Fibroblast of upper back skin (primary cell): ENCODE results near the gene TOR2A.
A peak's percentile ranks its signal among the peaks of the same experiment; 100 is the strongest.

Source experiments
- DNase-seq: peaks from one replicate; pipeline ENCODE4 v3.0.0-alpha.2; 2013

The TOR2A gene

DNA sequence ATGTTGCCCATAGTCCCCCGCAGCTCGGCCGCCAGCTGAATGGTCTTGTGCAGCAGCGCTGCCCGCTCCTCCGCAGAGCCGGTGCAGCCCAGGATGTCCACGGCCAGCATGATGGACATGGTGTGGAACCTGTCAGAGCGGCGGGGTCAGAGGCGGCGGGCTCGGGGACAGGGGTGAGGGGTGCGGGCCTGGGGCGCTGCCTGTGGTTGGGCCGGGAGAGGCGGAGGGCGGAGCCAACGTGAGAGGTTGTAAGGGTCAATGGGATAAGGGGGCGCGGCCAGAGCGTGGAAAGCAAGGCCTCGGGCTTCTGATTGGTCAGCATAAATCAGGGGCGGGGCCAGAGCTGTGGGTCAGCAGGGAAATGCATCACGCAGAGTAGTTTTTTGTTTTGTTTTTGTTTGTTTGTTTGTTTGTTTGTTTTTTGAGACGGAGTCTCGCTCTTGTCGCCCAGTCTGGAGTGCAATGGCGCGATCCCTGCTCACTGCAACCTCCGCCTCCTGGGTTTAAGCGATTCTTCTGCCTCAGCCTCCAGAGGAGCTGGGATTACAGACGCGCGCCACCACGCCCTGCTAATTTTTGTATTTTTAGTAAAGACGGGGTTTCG is 6.8 kb upstream of the TOR2A start:
- DNase-seq, result peak; percentile 33

- DNase-seq, result no peak
Observed at GRCh38 chr9:127739614-127740330, 4.7 kb upstream of the TOR2A start.

DNA sequence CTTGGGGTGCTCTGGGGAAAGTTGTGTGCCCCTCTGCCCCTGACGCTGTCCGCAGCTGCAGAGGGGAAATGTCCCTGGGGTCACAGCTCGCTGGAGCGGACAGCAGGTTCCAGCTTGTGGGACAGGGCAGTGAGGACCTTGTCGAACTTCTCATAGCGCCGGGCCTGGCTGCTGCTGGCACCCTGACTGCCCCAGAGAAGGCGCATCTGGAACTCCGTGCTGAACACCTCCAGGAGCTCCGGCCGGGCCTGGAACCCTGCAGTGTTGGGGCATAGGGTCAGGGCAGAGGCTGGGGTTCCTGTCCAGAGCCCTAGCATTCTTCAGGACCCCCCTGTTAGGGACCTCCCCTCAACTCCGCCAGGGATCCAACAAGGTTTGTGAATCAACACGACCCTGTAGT is 3.6 kb upstream of the TOR2A start:
- no peak for DNase-seq

DNA sequence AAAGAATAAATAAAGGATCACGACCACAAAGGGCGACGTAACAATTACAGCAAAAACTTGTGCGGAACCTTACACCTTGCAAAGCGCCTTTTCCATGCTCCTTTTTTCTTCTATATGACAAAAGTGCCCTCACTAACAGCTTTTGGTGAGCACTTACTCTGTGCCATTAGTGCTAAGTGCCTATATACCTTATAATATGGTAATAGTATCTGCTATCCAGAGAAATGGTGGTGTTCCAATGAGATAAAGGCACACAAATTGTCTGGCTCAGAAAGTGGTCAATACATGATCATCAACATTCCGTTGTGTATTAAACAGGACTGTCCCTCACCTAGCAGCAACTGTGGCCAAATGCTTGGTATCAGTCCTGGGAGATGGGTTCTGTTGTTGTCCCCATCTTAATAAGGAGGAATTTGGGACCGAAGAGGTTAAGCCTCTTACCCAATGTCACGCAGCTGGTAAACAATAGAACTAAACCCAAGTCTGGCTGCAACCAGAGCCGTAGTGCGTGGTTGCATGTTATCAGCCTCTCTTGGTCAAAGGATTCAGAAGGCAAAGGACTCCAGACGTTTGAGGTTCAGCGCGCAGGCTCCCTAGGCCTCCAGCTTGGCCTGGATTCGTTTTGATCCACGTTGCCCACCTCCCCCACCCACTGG is 564 bp upstream of the TOR2A start:
- no peak for DNase-seq

- no peak for DNase-seq
Observed at GRCh38 chr9:127734247-127734746, 797 bp downstream of the TOR2A start.

- DNase-seq, result no peak
Observed at GRCh38 chr9:127733614-127734013, 1.5 kb downstream of the TOR2A start.

GRCh38 chr9:127732444-127732843 is 2.6 kb downstream of the TOR2A start:
- DNase-seq, result no peak

- no peak for DNase-seq
Observed at GRCh38 chr9:127731938-127732337, 3.2 kb downstream of the TOR2A start.

DNA sequence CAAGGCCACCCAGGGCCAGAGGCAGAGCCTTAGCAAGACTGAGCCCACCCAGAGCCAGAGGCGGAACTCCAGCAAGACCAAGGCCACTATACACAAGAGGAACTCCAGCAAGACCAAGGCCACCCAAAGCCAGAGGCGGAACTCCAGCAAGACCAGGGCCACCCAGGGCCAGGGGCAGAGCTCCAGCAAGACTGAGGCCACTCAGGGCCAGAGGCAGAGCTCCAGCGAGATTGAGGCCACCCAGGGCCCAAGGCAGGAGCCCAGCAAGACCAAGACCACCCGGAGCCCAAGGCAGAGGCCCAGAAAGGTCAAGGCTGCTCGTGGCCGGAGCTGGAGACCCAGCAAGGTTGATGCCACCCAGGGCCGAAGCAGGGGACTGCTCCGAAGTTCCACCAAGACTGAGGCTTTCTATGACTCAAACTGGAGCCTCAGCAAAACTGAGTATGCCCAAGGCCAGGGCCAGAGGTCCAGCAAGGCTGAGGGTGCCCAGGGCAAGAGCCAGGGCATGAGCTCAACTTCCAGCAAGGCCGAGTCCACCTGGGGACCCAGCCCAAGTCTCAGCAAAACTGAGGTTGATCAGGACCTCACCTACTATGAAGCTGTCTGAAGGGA is 4.2 kb downstream of the TOR2A start:
- no peak for DNase-seq

- no peak for DNase-seq
Observed at GRCh38 chr9:127730262-127730661, 4.8 kb downstream of the TOR2A start.

DNA sequence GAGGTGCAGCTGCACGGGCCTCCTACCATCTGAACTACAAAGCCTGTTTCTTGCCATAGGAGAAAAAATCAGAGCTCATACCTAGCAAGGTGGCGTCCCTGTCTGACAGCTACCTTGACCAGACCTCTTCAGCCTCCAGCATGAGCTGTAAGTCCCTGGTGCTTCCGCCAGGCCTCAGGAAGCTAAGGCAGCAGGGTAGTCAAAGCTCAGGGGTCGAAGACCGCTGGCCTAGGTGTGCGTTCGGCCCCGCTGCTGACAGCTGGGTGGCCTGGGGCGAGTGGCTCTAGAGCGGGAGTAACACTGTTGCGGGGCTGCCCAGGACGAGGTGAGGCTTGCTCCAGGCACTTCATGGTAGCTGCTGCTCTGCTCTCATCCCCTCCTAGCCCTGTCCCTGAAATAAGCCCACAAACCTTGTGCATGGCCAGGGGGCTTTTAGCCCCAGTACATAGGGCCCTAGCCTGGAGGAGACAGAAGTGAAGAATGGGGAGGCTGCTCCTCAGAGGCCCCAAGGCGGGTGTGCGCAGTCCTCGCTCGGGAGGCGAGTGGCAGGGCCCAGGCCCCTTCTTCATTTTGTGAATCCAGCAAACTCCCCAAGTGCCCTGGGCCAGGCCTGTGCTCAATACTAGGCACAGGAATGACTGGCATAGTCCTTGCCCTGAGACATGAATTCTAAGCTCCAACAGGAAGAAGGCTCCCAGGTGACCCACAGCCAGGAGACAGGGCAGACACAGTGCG is 5.4 kb downstream of the TOR2A start:
- no peak for DNase-seq

DNA sequence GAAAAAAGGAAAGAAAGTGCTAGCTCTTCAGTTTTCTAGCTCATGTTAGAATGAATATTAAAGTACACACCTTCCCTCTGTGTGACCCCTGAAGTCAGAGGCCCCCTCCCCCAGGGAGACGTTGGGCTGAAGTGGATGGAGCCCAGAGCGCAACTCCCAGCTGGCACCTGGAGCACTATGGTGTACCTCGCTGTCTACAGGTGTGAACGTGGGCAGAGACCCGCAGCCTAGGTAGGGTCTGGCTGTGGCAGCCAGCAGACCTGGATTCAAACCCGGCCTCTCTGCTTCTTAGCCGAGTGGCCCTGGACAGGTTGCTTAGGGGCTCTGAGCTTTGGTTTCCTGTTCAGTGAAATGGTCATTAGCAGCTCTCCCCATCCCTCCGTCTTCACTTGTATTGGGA is 6.3 kb downstream of the TOR2A start:
- DNase-seq, result no peak

DNA sequence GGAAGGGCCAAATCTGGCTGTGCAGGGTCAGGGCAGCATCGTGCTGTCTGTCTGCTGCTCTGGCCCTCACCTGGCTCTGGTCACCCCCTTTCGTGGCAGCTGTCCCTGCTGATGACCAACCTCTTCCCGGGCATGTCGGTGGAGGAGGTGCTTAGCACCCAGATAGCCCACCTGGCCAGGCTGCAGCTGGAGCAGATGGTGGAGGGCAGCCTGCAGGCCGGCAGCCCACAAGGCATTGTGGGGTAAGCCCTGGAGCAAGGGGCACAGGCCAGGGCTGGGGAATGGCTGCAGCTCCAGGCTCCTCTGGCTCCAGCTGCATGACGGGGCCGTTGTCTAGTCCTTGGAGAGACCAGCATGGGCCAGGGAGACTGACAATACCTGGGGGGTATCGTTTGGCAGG is 8.2 kb downstream of the TOR2A start:
- no peak for DNase-seq

DNA sequence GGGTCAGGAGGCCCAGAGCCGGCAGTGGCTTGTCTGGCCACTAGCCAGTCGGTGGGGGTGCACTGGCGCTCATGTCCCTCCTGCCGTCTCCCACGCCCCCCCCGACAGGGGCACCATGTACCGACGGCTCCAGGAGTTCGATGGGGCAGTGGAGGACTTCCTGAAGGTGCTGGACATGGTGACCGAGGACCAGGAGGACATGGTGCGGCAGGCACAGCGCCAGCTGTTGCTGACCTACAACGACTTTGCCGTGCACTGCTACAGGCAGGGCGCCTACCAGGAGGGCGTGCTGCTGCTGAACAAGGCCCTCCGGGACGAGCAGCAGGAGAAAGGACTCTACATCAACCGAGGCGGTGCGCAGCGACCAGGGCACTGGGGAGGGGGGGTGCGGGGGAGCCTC is 11.1 kb downstream of the TOR2A start:
- no peak for DNase-seq

DNA sequence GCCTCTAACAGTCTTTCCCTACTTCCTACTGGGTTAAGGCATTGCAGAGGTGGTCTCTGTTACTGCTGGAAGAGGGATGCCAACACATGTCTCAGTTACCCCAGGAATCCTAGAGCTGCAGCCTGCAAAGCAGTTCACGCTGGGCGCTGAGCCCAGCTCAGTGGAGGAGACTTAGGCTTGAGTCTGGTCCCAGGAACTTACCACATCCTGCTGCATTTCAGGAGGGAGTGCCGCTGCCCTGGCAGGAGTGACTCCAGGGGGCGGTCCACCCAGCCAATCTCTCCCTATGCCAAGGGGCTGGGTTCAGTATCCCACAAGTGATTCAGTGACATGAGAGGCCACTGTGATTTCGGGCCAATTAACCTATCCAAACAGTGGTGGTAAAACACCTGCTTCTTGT is 11.7 kb downstream of the TOR2A start:
- peak; percentile 70 for DNase-seq

DNA sequence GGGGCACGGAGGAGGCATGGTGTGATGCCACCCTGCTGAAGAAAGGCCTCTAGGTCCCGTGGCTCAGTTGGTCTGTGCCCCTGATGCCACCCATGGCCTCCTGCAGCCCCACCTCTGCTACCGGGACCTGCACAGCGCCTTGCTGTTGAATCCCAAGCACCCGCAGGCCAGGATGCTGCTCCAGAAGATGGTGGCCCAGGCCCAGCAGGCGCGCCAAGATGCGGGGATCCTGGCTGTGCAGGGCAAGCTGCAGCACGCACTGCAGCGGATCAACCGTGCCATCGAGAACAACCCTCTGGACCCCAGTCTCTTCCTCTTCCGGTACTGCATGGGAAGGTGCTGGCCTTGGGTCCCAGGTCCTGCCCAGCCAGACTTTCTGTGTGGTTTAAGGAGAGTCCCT is 12.1 kb downstream of the TOR2A start:
- no peak for DNase-seq

- DNase-seq, result no peak
Observed at GRCh38 chr9:127722055-127722745, 12.9 kb downstream of the TOR2A start.

DNA sequence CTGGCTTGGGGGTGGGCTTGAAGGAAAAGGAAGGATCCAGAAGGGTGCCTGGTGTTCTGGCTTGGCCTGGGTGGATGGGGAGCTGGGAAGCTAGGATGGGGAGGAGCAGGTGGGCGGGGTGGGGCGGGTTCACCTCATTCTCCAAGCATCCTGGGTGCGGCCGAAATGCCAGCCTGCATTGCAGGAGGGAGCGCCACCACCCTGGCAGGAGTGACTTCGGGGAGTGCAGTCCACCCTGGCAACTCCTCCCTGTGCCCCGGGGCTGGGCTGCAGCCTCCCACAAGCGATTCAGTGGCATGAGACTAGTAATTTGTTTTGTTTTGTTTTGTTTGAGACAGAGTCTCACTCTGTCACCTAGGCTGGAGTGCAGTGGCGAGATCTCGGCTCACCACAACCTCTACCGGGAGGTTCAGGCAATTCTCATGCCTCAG is 13.7 kb downstream of the TOR2A start:
- no peak for DNase-seq

- no peak for DNase-seq
Observed at GRCh38 chr9:127720865-127721227, 14.2 kb downstream of the TOR2A start.

GRCh38 chr9:127720031-127720864 is 14.8 kb downstream of the TOR2A start:
- DNase-seq, result no peak

DNA sequence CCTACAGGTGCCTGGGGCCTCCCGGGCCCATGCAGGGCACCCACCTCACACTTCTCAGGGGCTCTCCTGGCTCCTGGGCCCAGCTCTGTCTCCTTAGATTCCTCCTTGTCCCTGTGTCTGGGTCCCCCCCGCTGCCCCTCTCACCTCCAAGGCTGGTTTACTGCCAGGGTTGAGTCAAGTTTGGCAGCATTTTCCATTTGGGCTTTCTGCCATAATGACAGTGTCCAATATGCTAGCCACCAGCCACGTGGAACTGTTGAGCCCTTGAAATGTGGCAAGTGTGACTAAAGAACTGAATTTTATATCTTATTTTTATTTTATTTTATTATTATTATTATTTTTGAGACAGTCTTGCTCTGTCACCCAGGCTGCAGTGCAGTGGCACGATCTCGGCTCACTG is 17.3 kb downstream of the TOR2A start:
- no peak for DNase-seq

GRCh38 chr9:127716412-127716811 is 18.7 kb downstream of the TOR2A start:
- no peak for DNase-seq
